ENCODE results near the gene SDF4. TPM values are rescaled to one million over a fixed set of nuclear protein-coding genes. Genes with fewer than 3 reads are reported as not detected.

SDF4 gene
- total RNA-seq, 1 donor from 2014 or later, result 175 TPM

GRCh38 chr1:1227386-1227785 is 4.4 kb downstream of the SDF4 start:
- no peak overlapping the region for H3K4me3 ChIP-seq (ENCODE audit: insufficient read depth, low read depth, low read length)
- Mint-ChIP-seq H3K27ac (ENCODE audit: unreplicated experiment) (no peak overlapping the region), H3K27me3 (ENCODE audit: low read depth, unreplicated experiment) (no peaks in the 10 kb centered on the region), H3K36me3 (ENCODE audit: low read depth, unreplicated experiment) (peaks cover 19% of the 10 kb centered on the region), H3K4me1 (ENCODE audit: low read depth, unreplicated experiment) (peaks cover 7% of the 10 kb centered on the region), H3K4me3 (ENCODE audit: unreplicated experiment) (no peak overlapping the region), H3K9me3 (ENCODE audit: unreplicated experiment) (no peaks in the 10 kb centered on the region)
- no peaks in the 10 kb centered on the region for H3K9me3 ChIP-seq (ENCODE audit: insufficient read depth, low read depth, low read length)
- H3K36me3 ChIP-seq (ENCODE audit: insufficient read depth, low read length), result peaks cover 3% of the 10 kb centered on the region
- H3K4me1 ChIP-seq (ENCODE audit: insufficient read depth, low read length), result peaks cover 14% of the 10 kb centered on the region
- FAIRE-seq (no peak), DNase-seq (ENCODE audit: low read depth) (no peak)
- H2AFZ ChIP-seq (ENCODE audit: low read depth, low read length), result no peak overlapping the region
- no peak overlapping the region for H3K9ac ChIP-seq (ENCODE audit: low read length)
- no peak overlapping the region for H3K27ac ChIP-seq (ENCODE audit: low read depth, low read length)
- no peak overlapping the region for H3K4me2 ChIP-seq (ENCODE audit: low read length)
- H3K79me2 ChIP-seq (ENCODE audit: insufficient read depth, low read length), result peaks cover 83% of the 10 kb centered on the region
- no peaks in the 10 kb centered on the region for H3K27me3 ChIP-seq (ENCODE audit: insufficient read depth, low read length)
- peaks cover 69% of the 10 kb centered on the region for H4K20me1 ChIP-seq (ENCODE audit: insufficient read depth, low read length)
- no peak for TF ChIP-seq EZH2 (IDR thresholded peaks at IDR 0.05; ENCODE audit: insufficient read depth, low read length)

GRCh38 chr1:1226566-1227362 is 5.0 kb downstream of the SDF4 start:
- Histone ChIP-seq H3K4me3 (ENCODE audit: insufficient read depth, low read depth, low read length) (no peak overlapping the region), H3K4me2 (ENCODE audit: low read length) (no peak overlapping the region), H3K4me1 (ENCODE audit: insufficient read depth, low read length) (peaks cover 14% of the 10 kb centered on the region), H4K20me1 (ENCODE audit: insufficient read depth, low read length) (peaks cover 73% of the 10 kb centered on the region), H3K36me3 (ENCODE audit: insufficient read depth, low read length) (peaks cover 3% of the 10 kb centered on the region), H3K79me2 (ENCODE audit: insufficient read depth, low read length) (peaks cover 82% of the 10 kb centered on the region), H3K9me3 (ENCODE audit: insufficient read depth, low read depth, low read length) (no peaks in the 10 kb centered on the region), H3K27ac (ENCODE audit: low read depth, low read length) (no peak overlapping the region), H2AFZ (ENCODE audit: low read depth, low read length) (no peak overlapping the region), H3K9ac (ENCODE audit: low read length) (no peak overlapping the region), H3K27me3 (ENCODE audit: insufficient read depth, low read length) (no peaks in the 10 kb centered on the region)
- no peaks in the 10 kb centered on the region for H3K27me3 Mint-ChIP-seq (ENCODE audit: low read depth, unreplicated experiment)
- H3K36me3 Mint-ChIP-seq (ENCODE audit: low read depth, unreplicated experiment), result peaks cover 21% of the 10 kb centered on the region
- FAIRE-seq, result no peak
- no peak for TF ChIP-seq EZH2 (IDR thresholded peaks at IDR 0.05; ENCODE audit: insufficient read depth, low read length)
- no peak for TF ChIP-seq CTCF (IDR thresholded peaks at IDR 0.05; ENCODE audit: insufficient read depth, low read depth, low read length)
- no peak overlapping the region for H3K27ac Mint-ChIP-seq (ENCODE audit: unreplicated experiment)
- peaks cover 7% of the 10 kb centered on the region for H3K4me1 Mint-ChIP-seq (ENCODE audit: low read depth, unreplicated experiment)
- H3K4me3 Mint-ChIP-seq (ENCODE audit: unreplicated experiment), result no peak overlapping the region
- no peaks in the 10 kb centered on the region for H3K9me3 Mint-ChIP-seq (ENCODE audit: unreplicated experiment)
- DNase-seq (ENCODE audit: low read depth), result no peak

DNA sequence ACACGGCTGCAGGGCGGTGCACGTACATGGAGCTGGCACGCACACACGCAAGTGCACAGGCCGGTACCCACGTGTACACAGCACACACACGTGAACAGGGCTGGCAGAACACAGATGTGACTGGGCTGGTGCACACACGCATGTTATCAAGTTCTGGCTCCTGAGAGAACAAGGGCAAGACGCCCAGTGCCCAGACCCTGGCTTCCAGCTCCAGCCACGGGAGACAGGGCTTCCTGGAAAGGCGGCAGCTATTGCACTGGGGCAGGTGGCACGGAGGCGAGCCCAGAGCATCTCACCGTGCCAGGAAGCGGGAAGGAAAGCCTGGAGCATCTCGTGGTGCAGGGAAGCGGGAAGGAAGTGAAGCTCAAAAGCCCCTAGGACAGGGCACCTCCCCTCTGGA is 5.9 kb downstream of the SDF4 start:
- FAIRE-seq (no peak), DNase-seq (ENCODE audit: low read depth) (no peak)
- Histone ChIP-seq H4K20me1 (ENCODE audit: insufficient read depth, low read length) (peaks cover 74% of the 10 kb centered on the region), H3K9me3 (ENCODE audit: insufficient read depth, low read depth, low read length) (no peaks in the 10 kb centered on the region), H3K4me1 (ENCODE audit: insufficient read depth, low read length) (peaks cover 11% of the 10 kb centered on the region), H3K9ac (ENCODE audit: low read length) (no peak overlapping the region), H3K36me3 (ENCODE audit: insufficient read depth, low read length) (peaks cover 3% of the 10 kb centered on the region), H3K4me3 (ENCODE audit: insufficient read depth, low read depth, low read length) (no peak overlapping the region), H3K79me2 (ENCODE audit: insufficient read depth, low read length) (peaks cover 74% of the 10 kb centered on the region), H3K27me3 (ENCODE audit: insufficient read depth, low read length) (no peaks in the 10 kb centered on the region), H3K4me2 (ENCODE audit: low read length) (no peak overlapping the region), H3K27ac (ENCODE audit: low read depth, low read length) (no peak overlapping the region), H2AFZ (ENCODE audit: low read depth, low read length) (no peak overlapping the region)
- no peaks in the 10 kb centered on the region for H3K27me3 Mint-ChIP-seq (ENCODE audit: low read depth, unreplicated experiment)
- no peaks in the 10 kb centered on the region for H3K9me3 Mint-ChIP-seq (ENCODE audit: unreplicated experiment)
- no peak overlapping the region for H3K27ac Mint-ChIP-seq (ENCODE audit: unreplicated experiment)
- no peak overlapping the region for H3K4me3 Mint-ChIP-seq (ENCODE audit: unreplicated experiment)
- H3K36me3 Mint-ChIP-seq (ENCODE audit: low read depth, unreplicated experiment), result peaks cover 20% of the 10 kb centered on the region
- no peak for TF ChIP-seq EZH2 (IDR thresholded peaks at IDR 0.05; ENCODE audit: insufficient read depth, low read length)
- TF ChIP-seq CTCF (IDR thresholded peaks at IDR 0.05; ENCODE audit: insufficient read depth, low read depth, low read length), result no peak
- peaks cover 7% of the 10 kb centered on the region for H3K4me1 Mint-ChIP-seq (ENCODE audit: low read depth, unreplicated experiment)

Measured in astrocyte (in vitro differentiated cells and primary cell).